H1 (cell line): ENCODE data around the gene C3orf22. TPM values are rescaled to one million over a fixed set of nuclear protein-coding genes. Genes with fewer than 3 reads are reported as not detected.

ENCODE experiments used
- CTCF ChIA-PET: fragments of 300-600 bp; sonication (Branson Sonifier 250); formaldehyde crosslinking; loops from one replicate; lab custom pipeline; 2021; ENCODE audit not compliant: partially characterized antibody; lab: Charles Lee
- POLR2A ChIA-PET: fragments of 300-600 bp; sonication (Branson Sonifier 250); formaldehyde crosslinking; loops from one replicate; lab custom pipeline; 2021; ENCODE audit warnings: inconsistent platforms; ENCODE audit not compliant: partially characterized antibody; lab: Charles Lee
- DNase-seq, 2 experiments: peaks; one replicate each; pipeline versions ENCODE4 v3.0.0 to v3.0.0-alpha.2; 2010 to 2022; ENCODE audit warnings: low spot score in 2 of 2, low read depth in 1 of 2, mixed read lengths in 1 of 2
- FAIRE-seq: peaks from 2 replicates; lab custom pipeline; 2011; peaks lifted over from hg19 to GRCh38; lab: Jason Lieb, UNC
- H2AFZ ChIP-seq: 2 replicates; pipeline ENCODE4 v1.8.1; 2012; ENCODE audit warnings: low read length, inconsistent platforms
- H2AK5ac ChIP-seq: 2 replicates; pipeline ENCODE4 v1.6.1; 2013; ENCODE audit warnings: low read depth, low read length
- H2BK120ac ChIP-seq: replicated peaks from 2 replicates; pipeline ENCODE3; 2013; ENCODE audit warnings: low read depth, low read length, inconsistent platforms
- H2BK12ac ChIP-seq: 2 replicates; pipeline ENCODE4 v1.6.1; 2013; ENCODE audit warnings: low read depth, low read length
- H2BK15ac ChIP-seq: 2 replicates; pipeline ENCODE4 v1.6.1; 2013; ENCODE audit warnings: low read length
- H2BK20ac ChIP-seq: 2 replicates; pipeline ENCODE4 v1.6.1; 2013; ENCODE audit warnings: low read length
- H2BK5ac ChIP-seq: 2 replicates; pipeline ENCODE4 v1.6.1; 2013; ENCODE audit warnings: low read depth, low read length
- H3K14ac ChIP-seq: 2 replicates; pipeline ENCODE4 v1.6.1; 2013; ENCODE audit warnings: inconsistent platforms; ENCODE audit not compliant: insufficient read length
- H3K18ac ChIP-seq: 2 replicates; pipeline ENCODE4 v1.6.1; 2013; ENCODE audit warnings: low read length; ENCODE audit errors: extremely low read depth
- H3K23ac ChIP-seq: 2 replicates; pipeline ENCODE4 v1.6.1; 2013; ENCODE audit warnings: inconsistent platforms; ENCODE audit not compliant: insufficient read length
- H3K23me2 ChIP-seq: 2 replicates; pipeline ENCODE4 v1.6.1; 2013; ENCODE audit warnings: low read depth, low read length
- H3K27ac ChIP-seq: 2 replicates; pipeline ENCODE4 v1.6.1; 2011; ENCODE audit warnings: low read depth, low read length, inconsistent platforms
- H3K27me3 ChIP-seq, 4 experiments: replicated peaks in 1 of 4; 1 replicate in 1 of 4; 2 replicates in 3 of 4; pipeline versions ENCODE4 v1.6.1 to v1.8.1; 2011 to 2013; ENCODE audit warnings: low read length in 3 of 4, mild to moderate bottlenecking in 3 of 4, inconsistent platforms in 2 of 4, mixed read lengths in 2 of 4, moderate library complexity in 1 of 4; ENCODE audit not compliant: control insufficient read depth in 3 of 4, insufficient read depth in 3 of 4; ENCODE audit errors: extremely low read depth in 1 of 4
- H3K36me3 ChIP-seq, 4 experiments: 2 replicates each; pipeline versions ENCODE4 v1.6.1 to v1.8.1; 2011 to 2013; ENCODE audit warnings: mild to moderate bottlenecking in 4 of 4, low read length in 3 of 4, moderate library complexity in 2 of 4, control low read depth in 1 of 4, inconsistent platforms in 1 of 4; ENCODE audit not compliant: insufficient read depth in 4 of 4, control insufficient read depth in 2 of 4
- H3K4ac ChIP-seq: replicated peaks from 2 replicates; pipeline ENCODE3; 2013; ENCODE audit warnings: low read length, low read depth, mixed read lengths, inconsistent platforms; ENCODE audit not compliant: insufficient read length
- H3K4me1 ChIP-seq, 4 experiments: replicated peaks in 1 of 4; 1 replicate in 1 of 4; 2 replicates in 3 of 4; pipeline versions ENCODE4 v1.6.1 to v1.8.1; 2011 to 2013; ENCODE audit warnings: low read length in 3 of 4, inconsistent platforms in 2 of 4, mixed read lengths in 1 of 4; ENCODE audit not compliant: insufficient read depth in 4 of 4, control insufficient read depth in 3 of 4
- H3K4me2 ChIP-seq, 2 experiments: 2 replicates each; pipeline versions ENCODE4 v1.6.1 to v1.8.1; 2011 to 2013; ENCODE audit warnings: low read depth in 2 of 2, low read length in 2 of 2, control low read depth in 1 of 2, inconsistent platforms in 1 of 2, mild to moderate bottlenecking in 1 of 2; ENCODE audit not compliant: insufficient read depth in 1 of 2
- H3K4me3 ChIP-seq, 4 experiments: fragments of 200-600, 300-600 bp in 1 of 4; sonication (generic), shearing (Covaris generic), sonication (Bioruptor Twin) in 1 of 4; 2 replicates each; pipeline versions ENCODE4 v1.5.1 to v1.8.1; 2011 to 2016; ENCODE audit warnings: low read length in 4 of 4, low read depth in 3 of 4, control low read depth in 2 of 4, inconsistent platforms in 2 of 4, mild to moderate bottlenecking in 2 of 4, mixed read lengths in 1 of 4, moderate library complexity in 1 of 4; ENCODE audit not compliant: insufficient read depth in 2 of 4; ENCODE audit errors: extremely low read depth in 1 of 4
- H3K56ac ChIP-seq: replicated peaks from 2 replicates; pipeline ENCODE3; 2013; ENCODE audit warnings: low read depth, mild to moderate bottlenecking, mixed read lengths, low read length, inconsistent platforms; ENCODE audit not compliant: insufficient read length
- H3K79me1 ChIP-seq: 2 replicates; pipeline ENCODE4 v1.6.1; 2013; ENCODE audit warnings: low read depth, low read length, control low read depth
- H3K79me2 ChIP-seq, 2 experiments: 2 replicates each; pipeline versions ENCODE4 v1.6.1 to v1.8.1; 2012 to 2013; ENCODE audit warnings: low read length in 2 of 2, mild to moderate bottlenecking in 2 of 2, inconsistent platforms in 1 of 2; ENCODE audit not compliant: insufficient read depth in 2 of 2, control insufficient read depth in 1 of 2
- H3K9ac ChIP-seq, 4 experiments: replicated peaks in 1 of 4; 1 replicate in 1 of 4; 2 replicates in 3 of 4; pipeline versions ENCODE4 v1.6.1 to v1.8.1; 2011 to 2013; ENCODE audit warnings: low read depth in 3 of 4, low read length in 3 of 4, control low read depth in 2 of 4, mild to moderate bottlenecking in 2 of 4, moderate library complexity in 2 of 4, inconsistent platforms in 1 of 4; ENCODE audit errors: extremely low read depth in 1 of 4
- H3K9me3 ChIP-seq, 2 experiments: 2 replicates each; pipeline versions ENCODE4 v1.6.1 to v1.8.1; 2012 to 2013; ENCODE audit warnings: mild to moderate bottlenecking in 2 of 2, moderate library complexity in 2 of 2, control low read depth in 1 of 2, inconsistent platforms in 1 of 2, low read depth in 1 of 2, low read length in 1 of 2, mixed read lengths in 1 of 2; ENCODE audit not compliant: insufficient read depth in 2 of 2
- H4K20me1 ChIP-seq, 2 experiments: replicated peaks in 1 of 2; 2 replicates each; pipeline versions ENCODE3 to v1.8.1; 2011 to 2013; ENCODE audit warnings: inconsistent platforms in 2 of 2, low read length in 2 of 2, mild to moderate bottlenecking in 1 of 2; ENCODE audit not compliant: insufficient read depth in 2 of 2, control insufficient read depth in 1 of 2
- H4K5ac ChIP-seq: 2 replicates; pipeline ENCODE4 v1.6.1; 2013; ENCODE audit warnings: low read length, low read depth, mixed read lengths, inconsistent platforms; ENCODE audit not compliant: insufficient read length
- H4K8ac ChIP-seq: 2 replicates; pipeline ENCODE4 v1.8.0; 2013; ENCODE audit warnings: mild to moderate bottlenecking, moderate library complexity, low read length, inconsistent platforms; ENCODE audit not compliant: insufficient read depth; ENCODE audit errors: extremely low read depth
- H4K91ac ChIP-seq: replicated peaks from 2 replicates; pipeline ENCODE3; 2013; ENCODE audit warnings: low read length, mixed read lengths, inconsistent platforms; ENCODE audit not compliant: insufficient read length
- ASH2L ChIP-seq: fragments of 200-600, 300-600 bp; sonication (generic); IDR thresholded peaks from one replicate; pipeline ENCODE4 v1.7.1; 2017; ENCODE audit warnings: low read length
- ATF3 ChIP-seq: IDR thresholded peaks from 2 replicates; pipeline ENCODE4 v1.6.1; 2011; ENCODE audit warnings: low read depth, mild to moderate bottlenecking, low read length; ENCODE audit not compliant: insufficient read depth
- BRCA1 ChIP-seq: IDR thresholded peaks from 2 replicates; pipeline ENCODE4 v1.6.1; 2012; ENCODE audit warnings: low read depth, low read length, improper control_type of control experiment
- CBX5 ChIP-seq: fragments of 300-800, 300-1000 bp; sonication (generic); IDR thresholded peaks from 2 replicates; pipeline ENCODE4 v1.7.1; 2016; ENCODE audit warnings: antibody characterized with exemption, low read length, low read depth
- CHD1 ChIP-seq: IDR thresholded peaks from 2 replicates; pipeline ENCODE4 v1.6.1; 2012; ENCODE audit warnings: low read depth, low read length, improper control_type of control experiment
- CHD2 ChIP-seq: IDR thresholded peaks from 2 replicates; pipeline ENCODE4 v1.6.1; 2012; ENCODE audit warnings: low read length, improper control_type of control experiment
- GTF2F1 ChIP-seq: IDR thresholded peaks from 2 replicates; pipeline ENCODE4 v1.6.1; 2012; ENCODE audit warnings: low read depth, low read length, improper control_type of control experiment, borderline replicate concordance
- HDAC6 ChIP-seq: IDR thresholded peaks from one replicate; pipeline ENCODE4 v1.7.1; 2012; ENCODE audit warnings: low read depth, mild to moderate bottlenecking, inconsistent platforms, low read length, moderate library complexity
- RXRA ChIP-seq: IDR thresholded peaks from 2 replicates; pipeline ENCODE4 v1.6.1; 2011; ENCODE audit warnings: low read depth, mild to moderate bottlenecking, low read length, moderate library complexity; ENCODE audit not compliant: insufficient read depth
- SP1 ChIP-seq: IDR thresholded peaks from 2 replicates; pipeline ENCODE4 v1.6.1; 2011; ENCODE audit warnings: low read depth, low read length
- SP4 ChIP-seq: IDR thresholded peaks from 2 replicates; pipeline ENCODE4 v1.6.1; 2012; ENCODE audit warnings: low read length, inconsistent platforms
- SRF ChIP-seq: IDR thresholded peaks from 2 replicates; pipeline ENCODE4 v1.6.1; 2011; ENCODE audit warnings: mild to moderate bottlenecking, low read depth, low read length, moderate library complexity
- TAF1 ChIP-seq: IDR thresholded peaks from 2 replicates; pipeline ENCODE4 v1.6.1; 2011; ENCODE audit warnings: mild to moderate bottlenecking, low read depth, low read length
- TAF7 ChIP-seq: optimal IDR thresholded peaks from 2 replicates; pipeline ENCODE3; 2011; ENCODE audit warnings: low read depth, mild to moderate bottlenecking, inconsistent platforms, low read length, moderate library complexity, borderline replicate concordance
- TBP ChIP-seq: IDR thresholded peaks from 2 replicates; pipeline ENCODE4 v1.6.1; 2011; ENCODE audit warnings: low read depth, low read length, improper control_type of control experiment
- WGBS, 2 experiments: shearing (Covaris generic) in 1 of 2; methylation state at CpG; one replicate each; pipeline versions ENCODE4 v1.1.6 to v1.1.7; 2013 to 2015; ENCODE audit warnings: low lambda C conversion rate in 2 of 2, mixed read lengths in 2 of 2, inconsistent platforms in 1 of 2, low coverage in 1 of 2, missing lambda C conversion rate in 1 of 2; ENCODE audit not compliant: insufficient replicate concordance in 2 of 2, insufficient coverage in 1 of 2, insufficient read length in 1 of 2; ENCODE audit errors: extremely low coverage in 1 of 2, missing lambda C conversion rate in 1 of 2; 5-methylcytosine and 5-hydroxymethylcytosine counted together
- polyA plus RNA-seq, 7 experiments: library from polyadenylated mRNA; depleted of rRNA in 3 of 7; stranded (reverse) in 5 of 7; unstranded in 2 of 7; fragments of >200 nt in 5 of 7; fragments of 200-250 nt in 2 of 7; gene quantifications; 1 replicate in 5 of 7; 2 replicates in 1 of 7; 4 replicates in 1 of 7; pipeline versions ENCODE4 v1.2.1 to v1.2.3, GENCODE V29; 2011 to 2013; ENCODE audit warnings: missing spikeins in 2 of 7, mixed read lengths in 2 of 7
- total RNA-seq: library from RNA; stranded (reverse); fragmentation: NEBNext Ultra II Directional; extraction: Animal tissue kit (Norgen Biotek cat#: 25700); gene quantifications from 2 replicates; pipeline ENCODE4 v1.2.1, GENCODE V29; 2021

C3orf22 gene
- total and polyA plus RNA-seq, 2 of the 8 experiments (the other 6 are each of a cell fraction or from before 2014, with no cell fraction given) = not detected

- no peak overlapping the region for H3K27ac ChIP-seq
- WGBS, 2 experiments = 86% methylated on average over 2 of the region's 2 CpGs; no CpG with 5 or more reads in 1 of the 2 experiments
- no peak overlapping the region for H2AFZ ChIP-seq
- no peak overlapping the region for H2BK20ac ChIP-seq
- no peak overlapping the region for H2BK5ac ChIP-seq
- no peak overlapping the region for H3K9ac ChIP-seq
- H3K27me3 ChIP-seq = no peaks in the 10 kb centered on the region; a peak in 1 of 7 replicates
- H3K56ac ChIP-seq = no peak overlapping the region
- no peak overlapping the region for H3K23ac ChIP-seq
- CTCF ChIA-PET = interaction anchor here (0.9 to 1.8 kb wide), 3 partner anchors 11 to 71 kb away, joined by 3 to 6 read pairs (median 4); no protein-coding TSS in a partner anchor
- H3K79me1 ChIP-seq = no peaks in the 10 kb centered on the region
- DNase-seq (no peak), FAIRE-seq (no peak)
- H3K4me3 ChIP-seq = no peak overlapping the region
- H3K79me2 ChIP-seq = no peaks in the 10 kb centered on the region
- H2BK12ac ChIP-seq = no peak overlapping the region
- no peaks in the 10 kb centered on the region for H3K4me1 ChIP-seq
- no peaks in the 10 kb centered on the region for H3K36me3 ChIP-seq
- H3K4ac ChIP-seq = no peak overlapping the region
- H4K5ac ChIP-seq = no peak overlapping the region
- POLR2A ChIA-PET = no interaction called here
- H4K91ac ChIP-seq = no peak overlapping the region
- no peaks in the 10 kb centered on the region for H3K9me3 ChIP-seq
- no peak overlapping the region for H2AK5ac ChIP-seq
- no peaks in the 10 kb centered on the region for H4K20me1 ChIP-seq
- H2BK120ac ChIP-seq = no peak overlapping the region
- no peak for TF ChIP-seq CHD1
- no peak for TF ChIP-seq ATF3
- no peak for TF ChIP-seq HDAC6
- no peak for TF ChIP-seq SP1
- TF ChIP-seq TBP = no peak
- no peak for TF ChIP-seq SRF
- TF ChIP-seq CBX5 = no peak
- no peak for TF ChIP-seq TAF7
- no peak for TF ChIP-seq RXRA
- TF ChIP-seq CHD2 = no peak
- TF ChIP-seq GTF2F1 = no peak
- TF ChIP-seq ASH2L = no peak
- TF ChIP-seq SP4 = no peak
- TF ChIP-seq BRCA1 = no peak
- TF ChIP-seq TAF1 = no peak
- TF ChIP-seq, all 59 proteins: peak for 0
- Histone ChIP-seq H3K23me2 (no peaks in the 10 kb centered on the region), H3K14ac (no peak overlapping the region), H3K4me2 (no peak overlapping the region), H3K18ac (no peak overlapping the region), H2BK15ac (no peak overlapping the region), H4K8ac (no peak overlapping the region)
Observed at GRCh38 chr3:126581569-126581968, 22.8 kb upstream of the C3orf22 start.
